Spleen (tissue), 11 donors: ENCODE results near the gene LRRC23. TPM values are rescaled to one million over a fixed set of nuclear protein-coding genes. Genes with fewer than 3 reads are reported as not detected.
A peak's percentile ranks its signal among the peaks of the same experiment; 100 is the strongest.

Source experiments
- DNase-seq: peaks from one replicate; pipeline ENCODE4 v3.0.0-alpha.2; 2020
- H3K27ac ChIP-seq, 8 donors: fragments of 200-600 bp; sonication (generic) in 7 of 8; 1 replicate in 4 of 8; 2 replicates in 4 of 8; pipeline versions ENCODE4 v1.5.0 to v1.8.0; 2016 to 2021; ENCODE audit warnings: inconsistent platforms in 4 of 8, mild to moderate bottlenecking in 4 of 8, moderate library complexity in 1 of 8
- H3K27me3 ChIP-seq, 7 donors: fragments of 200-600 bp; sonication (generic) in 6 of 7; replicated peaks in 1 of 7; 1 replicate in 4 of 7; 2 replicates in 3 of 7; pipeline versions ENCODE4 v1.5.0 to v1.8.0; 2016 to 2021; ENCODE audit warnings: inconsistent platforms in 3 of 7, mild to moderate bottlenecking in 1 of 7
- H3K36me3 ChIP-seq, 6 donors: fragments of 200-600 bp; sonication (generic) in 5 of 6; 1 replicate in 4 of 6; 2 replicates in 2 of 6; pipeline versions ENCODE4 v1.5.0 to v1.8.0; 2016 to 2021; ENCODE audit warnings: inconsistent platforms in 2 of 6
- H3K4me1 ChIP-seq, 6 donors: fragments of 200-600 bp; sonication (generic) in 5 of 6; 1 replicate in 3 of 6; 2 replicates in 3 of 6; pipeline versions ENCODE4 v1.5.0 to v1.8.0; 2016 to 2021; ENCODE audit warnings: inconsistent platforms in 3 of 6
- H3K4me3 ChIP-seq, 8 donors: fragments of 200-600 bp; sonication (generic) in 7 of 8; 1 replicate in 4 of 8; 2 replicates in 4 of 8; pipeline versions ENCODE4 v1.5.0 to v1.8.0; 2016 to 2021; ENCODE audit warnings: inconsistent platforms in 4 of 8, mild to moderate bottlenecking in 4 of 8, moderate library complexity in 2 of 8
- H3K9me3 ChIP-seq, 8 donors: fragments of 200-600 bp; sonication (generic) in 7 of 8; 1 replicate in 4 of 8; 2 replicates in 4 of 8; pipeline versions ENCODE4 v1.5.0 to v1.8.0; 2016 to 2021; ENCODE audit warnings: inconsistent platforms in 4 of 8
- POLR2A ChIP-seq, 3 donors: fragments of 450-650 bp; IDR thresholded peaks; one replicate each; pipeline ENCODE4 v1.5.1; 2017; ENCODE audit warnings: antibody characterized with exemption in 3 of 3, mild to moderate bottlenecking in 1 of 3
- POLR2AphosphoS5 ChIP-seq, 3 donors: sonication (generic); formaldehyde crosslinking; IDR thresholded peaks; one replicate each; pipeline ENCODE4 v1.5.1; 2017; ENCODE audit warnings: antibody characterized with exemption in 3 of 3
- WGBS, 5 donors: extraction: QIAGEN DNeasy Blood & Tissue Kit in 3 of 5; methylation state at CpG; one replicate each; pipeline versions ENCODE4 v1.1.5 to v1.1.7; 2013 to 2018; 5-methylcytosine and 5-hydroxymethylcytosine counted together
- intact Hi-C: fragments of 100-400 bp; cut with DNase I; formaldehyde crosslinking; loops from one replicate; pipeline ENCODE4 v1.15.0; 2023; ENCODE audit warnings: low total_unique reads
- polyA plus RNA-seq, 3 donors: library from polyadenylated mRNA; stranded (reverse); fragments of 200-250 nt; gene quantifications; one replicate each; pipeline ENCODE4 v1.2.1, GENCODE V29; 2013
- total RNA-seq, 7 donors: library from RNA; depleted of rRNA in 3 of 7; stranded (reverse); fragments of >200 nt in 3 of 7; fragmentation: NEBNext Ultra II Directional in 4 of 7; extraction: Animal tissue kit (Norgen Biotek cat#: 25700) in 4 of 7; gene quantifications; one replicate each; pipeline versions ENCODE4 v1.1.0 to v1.2.1, GENCODE V29; 2016 to 2021
- TF ChIP-seq, protein P1 (sequence below), 11 experiments: fragments of 200-600 bp in 7 of 11; fragments of 450-650 bp in 4 of 11; sonication (generic) in 4 of 11; IDR thresholded peaks in 8 of 11; conservative IDR thresholded peaks in 3 of 11; 1 replicate in 7 of 11; 2 replicates in 4 of 11; pipeline versions ENCODE4 v1.4.0 to v1.8.0; 2016 to 2021; ENCODE audit warnings: antibody characterized with exemption in 11 of 11, inconsistent platforms in 4 of 11, mild to moderate bottlenecking in 1 of 11
- donor health status: healthy with polysubstance abuse.
- donor health status: DM: no; HTN: no; CAD: no; lungs with moderate emphysema.
- donor health status: DM: no; HTN: no; CAD: no.
- donor health status: Bipolar disorder and iron deficiency.
- donor health status: healthy.
- donor health status: DM: no; HTN: no; CAD: no.
- donor health status: DM: yes; HTN: yes; CAD: no.

The LRRC23 gene
- total and polyA plus RNA-seq, 10 donors: 3.1 to 10.1 (median 6.4) TPM

DNA sequence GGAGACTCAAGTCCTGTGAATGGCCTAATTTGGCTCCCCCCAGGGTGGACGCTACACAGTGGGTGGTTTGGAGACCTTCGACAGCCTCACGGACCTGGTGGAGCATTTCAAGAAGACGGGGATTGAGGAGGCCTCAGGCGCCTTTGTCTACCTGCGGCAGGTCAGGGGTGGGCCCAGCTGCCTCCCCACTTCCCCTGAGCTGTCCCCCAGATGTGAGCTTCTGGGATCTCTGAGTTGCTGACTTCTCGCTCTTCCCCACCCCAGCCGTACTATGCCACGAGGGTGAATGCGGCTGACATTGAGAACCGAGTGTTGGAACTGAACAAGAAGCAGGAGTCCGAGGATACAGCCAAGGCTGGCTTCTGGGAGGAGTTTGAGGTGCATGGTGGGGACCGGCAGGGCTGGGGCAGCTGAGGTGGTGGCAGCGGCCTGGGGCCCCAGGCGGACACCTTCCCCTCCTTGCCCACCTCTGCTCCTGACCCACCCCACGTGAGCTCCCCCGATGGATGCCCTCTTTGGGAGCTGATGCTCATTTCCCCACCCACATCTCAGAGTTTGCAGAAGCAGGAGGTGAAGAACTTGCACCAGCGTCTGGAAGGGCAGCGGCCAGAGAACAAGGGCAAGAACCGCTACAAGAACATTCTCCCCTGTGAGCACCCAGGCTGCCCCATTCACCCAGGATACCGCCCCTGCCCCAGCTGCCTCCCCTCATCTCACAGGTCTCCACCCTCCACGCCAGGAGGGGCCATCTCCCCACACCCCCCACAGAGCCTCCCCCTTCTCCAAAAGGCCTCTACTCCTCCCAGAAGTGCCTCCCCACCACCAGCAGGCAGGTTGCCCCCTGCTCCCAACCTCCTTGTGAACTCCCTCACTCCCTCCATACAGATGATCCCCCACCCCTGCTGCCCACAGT, 50.7 kb downstream of the LRRC23 start:
- DNase-seq: peak; percentile 78
- intact Hi-C loops: no loop called here
- no peaks in the 10 kb centered on the region for H3K27me3 ChIP-seq
- no peak for TF ChIP-seq POLR2A (IDR thresholded peaks at IDR 0.05)
- peak in 2 of 3 donors; percentile 36 to 70 for TF ChIP-seq POLR2AphosphoS5 (IDR thresholded peaks at IDR 0.05)
- 69 to 81% (median 75%) methylated on average over 7 to 22 of the region's 22 CpGs for WGBS, 5 donors
- H3K4me1 ChIP-seq: peaks cover 63 to 92% (median 84%) of the 10 kb centered on the region in 6 donors
- peaks cover 0 to 83% (median 47%) of the 10 kb centered on the region in 6 donors for H3K36me3 ChIP-seq
- peak overlapping the region in 5 of 8 donors; percentile 89 to 98 (median 91) for H3K4me3 ChIP-seq
- no peaks in the 10 kb centered on the region for H3K9me3 ChIP-seq
- peak overlapping the region; percentile 72 to 99 (median 96) for H3K27ac ChIP-seq

DNA sequence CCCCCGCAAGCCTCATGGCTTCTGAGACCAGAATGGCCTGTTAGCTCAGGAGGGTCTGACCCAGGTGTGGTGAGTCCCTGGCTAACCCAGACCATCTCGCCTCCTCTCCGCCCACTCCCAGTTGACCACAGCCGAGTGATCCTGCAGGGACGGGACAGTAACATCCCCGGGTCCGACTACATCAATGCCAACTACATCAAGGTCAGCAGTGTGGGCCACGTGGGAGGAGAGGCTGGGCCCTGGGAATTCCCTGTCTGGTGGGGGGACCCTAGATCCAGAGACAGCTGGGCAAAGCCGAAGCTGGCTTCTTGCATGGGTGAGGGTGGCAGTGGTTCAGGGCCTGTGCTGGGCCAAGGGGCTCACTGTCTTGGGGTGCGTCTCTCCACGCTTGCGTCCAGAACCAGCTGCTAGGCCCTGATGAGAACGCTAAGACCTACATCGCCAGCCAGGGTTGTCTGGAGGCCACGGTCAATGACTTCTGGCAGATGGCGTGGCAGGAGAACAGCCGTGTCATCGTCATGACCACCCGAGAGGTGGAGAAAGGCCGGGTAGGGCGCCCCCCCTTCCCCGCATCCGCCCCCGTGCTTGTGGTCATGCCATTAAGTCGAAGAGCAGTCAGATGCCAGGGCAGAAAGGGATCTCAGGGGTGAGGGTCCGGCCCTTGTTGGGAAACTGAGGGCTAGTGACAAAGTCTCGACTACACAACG, 51.6 kb downstream of the LRRC23 start:
- Histone ChIP-seq H3K4me3 (peak overlapping the region in 3 of 8 donors; percentile 30 to 97 (median 91)), H3K27me3 (no peaks in the 10 kb centered on the region), H3K4me1 (peaks cover 71 to 92% (median 84%) of the 10 kb centered on the region in 6 donors), H3K27ac (peak overlapping the region; percentile 61 to 99 (median 96)), H3K36me3 (peaks cover 0 to 91% (median 55%) of the 10 kb centered on the region in 6 donors), H3K9me3 (no peaks in the 10 kb centered on the region)
- intact Hi-C loops: no loop called here
- peak; percentile 88 for DNase-seq
- WGBS, 5 donors: 43 to 70% (median 56%) methylated on average over 14 to 28 of the region's 28 CpGs
- peak; percentile 17 to 75 (median 53) for TF ChIP-seq POLR2AphosphoS5 (IDR thresholded peaks at IDR 0.05)
- TF ChIP-seq POLR2A (IDR thresholded peaks at IDR 0.05): no peak

DNA sequence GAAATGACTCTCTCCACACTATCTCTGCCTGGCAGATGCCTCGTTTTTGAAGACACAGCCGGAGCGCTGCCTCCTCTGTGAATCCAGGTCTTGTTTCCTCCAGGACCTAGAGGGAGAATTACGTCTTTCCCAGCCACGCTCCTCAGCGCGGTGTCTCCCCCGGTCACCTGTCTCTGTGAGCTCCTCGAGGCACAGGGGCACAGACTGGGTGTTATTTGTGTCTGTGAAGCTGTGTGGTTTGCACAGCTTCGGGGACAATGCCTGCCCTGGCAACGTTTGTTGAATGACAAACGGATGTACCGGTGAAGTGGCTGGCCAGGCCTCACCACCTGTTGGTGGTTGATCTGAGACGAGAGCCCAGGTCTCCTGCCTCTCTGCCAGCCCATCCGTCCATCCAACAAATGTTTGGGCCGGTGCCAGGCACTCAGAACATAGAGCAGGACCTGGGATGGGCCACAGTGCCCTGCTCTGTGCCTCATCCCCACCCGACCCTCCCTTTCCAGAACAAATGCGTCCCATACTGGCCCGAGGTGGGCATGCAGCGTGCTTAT, 52.6 kb downstream of the LRRC23 start:
- Histone ChIP-seq H3K36me3 (peaks cover 0 to 90% (median 57%) of the 10 kb centered on the region in 6 donors), H3K27me3 (no peaks in the 10 kb centered on the region), H3K4me3 (peak overlapping the region in 2 of 8 donors; percentile 30 to 97), H3K27ac (peak overlapping the region; percentile 61 to 99 (median 96)), H3K4me1 (peaks cover 82 to 100% (median 94%) of the 10 kb centered on the region in 6 donors), H3K9me3 (no peaks in the 10 kb centered on the region)
- TF ChIP-seq POLR2A (IDR thresholded peaks at IDR 0.05) (no peak), POLR2AphosphoS5 (IDR thresholded peaks at IDR 0.05) (peak; percentile 26 to 50 (median 31))
- DNase-seq: peak; percentile 82
- WGBS, 5 donors: 66 to 82% (median 72%) methylated on average over 19 to 20 of the region's 20 CpGs
- intact Hi-C loops: no loop called here

DNA sequence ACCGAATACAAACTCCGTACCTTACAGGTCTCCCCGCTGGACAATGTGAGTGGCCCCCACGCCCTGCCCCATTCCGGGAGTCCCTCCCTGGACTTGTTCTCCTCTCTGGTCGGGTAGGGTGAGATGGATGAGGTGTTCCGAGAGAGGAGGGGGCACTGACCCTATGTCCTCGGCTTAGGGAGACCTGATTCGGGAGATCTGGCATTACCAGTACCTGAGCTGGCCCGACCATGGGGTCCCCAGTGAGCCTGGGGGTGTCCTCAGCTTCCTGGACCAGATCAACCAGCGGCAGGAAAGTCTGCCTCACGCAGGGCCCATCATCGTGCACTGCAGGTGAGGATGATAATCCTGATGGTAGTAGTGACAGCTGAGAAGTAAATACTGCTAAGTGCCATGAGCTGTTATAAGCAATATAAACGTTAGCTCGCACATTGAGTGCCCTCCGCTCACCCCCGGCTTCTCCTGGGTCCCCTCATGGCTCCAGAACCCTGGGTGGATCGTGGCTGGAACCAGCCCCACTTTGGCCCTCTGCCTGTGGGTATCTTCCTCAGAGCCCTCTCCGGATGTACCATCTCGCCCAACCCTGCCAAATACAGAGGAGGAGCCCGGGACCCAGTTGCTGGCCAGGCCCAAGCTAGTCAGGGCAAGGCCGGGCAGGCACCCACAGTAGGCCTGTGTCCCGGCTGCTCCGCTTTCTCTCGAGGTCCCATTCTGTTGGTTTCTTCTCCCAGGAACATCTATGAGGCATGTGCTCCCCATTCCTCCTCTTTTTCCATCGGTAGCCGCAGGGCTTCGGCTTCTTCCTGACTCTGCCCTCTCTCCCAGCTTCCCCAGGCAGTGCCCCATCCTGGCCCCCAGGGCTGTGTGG, 53.4 kb downstream of the LRRC23 start:
- 70 to 77% (median 73%) methylated on average over 26 to 28 of the region's 28 CpGs for WGBS, 5 donors
- DNase-seq: peak; percentile 82
- peak overlapping the region in 7 of 8 donors; percentile 14 to 97 (median 29) for H3K4me3 ChIP-seq
- no peaks in the 10 kb centered on the region for H3K9me3 ChIP-seq
- H3K27me3 ChIP-seq: no peaks in the 10 kb centered on the region
- H3K27ac ChIP-seq: peak overlapping the region; percentile 61 to 99 (median 96)
- TF ChIP-seq POLR2AphosphoS5 (IDR thresholded peaks at IDR 0.05): peak; percentile 17 to 62 (median 26)
- TF ChIP-seq, protein P1, sequence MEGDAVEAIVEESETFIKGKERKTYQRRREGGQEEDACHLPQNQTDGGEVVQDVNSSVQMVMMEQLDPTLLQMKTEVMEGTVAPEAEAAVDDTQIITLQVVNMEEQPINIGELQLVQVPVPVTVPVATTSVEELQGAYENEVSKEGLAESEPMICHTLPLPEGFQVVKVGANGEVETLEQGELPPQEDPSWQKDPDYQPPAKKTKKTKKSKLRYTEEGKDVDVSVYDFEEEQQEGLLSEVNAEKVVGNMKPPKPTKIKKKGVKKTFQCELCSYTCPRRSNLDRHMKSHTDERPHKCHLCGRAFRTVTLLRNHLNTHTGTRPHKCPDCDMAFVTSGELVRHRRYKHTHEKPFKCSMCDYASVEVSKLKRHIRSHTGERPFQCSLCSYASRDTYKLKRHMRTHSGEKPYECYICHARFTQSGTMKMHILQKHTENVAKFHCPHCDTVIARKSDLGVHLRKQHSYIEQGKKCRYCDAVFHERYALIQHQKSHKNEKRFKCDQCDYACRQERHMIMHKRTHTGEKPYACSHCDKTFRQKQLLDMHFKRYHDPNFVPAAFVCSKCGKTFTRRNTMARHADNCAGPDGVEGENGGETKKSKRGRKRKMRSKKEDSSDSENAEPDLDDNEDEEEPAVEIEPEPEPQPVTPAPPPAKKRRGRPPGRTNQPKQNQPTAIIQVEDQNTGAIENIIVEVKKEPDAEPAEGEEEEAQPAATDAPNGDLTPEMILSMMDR (IDR thresholded peaks at IDR 0.05 in 8 of 11, conservative IDR thresholded peaks at IDR 0.05 in 3 of 11): no peak
- intact Hi-C loops: no loop called here
- H3K36me3 ChIP-seq: peaks cover 0 to 83% (median 57%) of the 10 kb centered on the region in 6 donors
- peaks cover 86 to 100% (median 100%) of the 10 kb centered on the region in 6 donors for H3K4me1 ChIP-seq
